Panc1 (cell line): Measurements from ENCODE around the gene KHSRP. TPM values are rescaled to one million over a fixed set of nuclear protein-coding genes. Genes with fewer than 3 reads are reported as not detected.

Experiments
- ATAC-seq: fragments of 200-7000 bp; cut with Tn5 transposase; 2 replicates; pipeline ENCODE4 v1.9.1; 2020; ENCODE audit warnings: mild to moderate bottlenecking, moderate library complexity
- BruUV-seq: library from RNA; stranded (reverse); fragments of 400-500 nt; replicated peaks from 2 replicates; lab custom pipeline; 2021; lab: Mats Ljungman, UMichigan
- CTCF ChIA-PET: fragments of 300-600 bp; sonication (Branson Sonifier 250); formaldehyde crosslinking; loops from one replicate; lab custom pipeline; 2022; ENCODE audit warnings: antibody characterized with exemption; lab: Charles Lee
- POLR2A ChIA-PET: fragments of 300-600 bp; sonication (Branson Sonifier 250); formaldehyde crosslinking; loops from one replicate; lab custom pipeline; 2022; ENCODE audit warnings: antibody characterized with exemption; lab: Charles Lee
- DNase-seq: peaks from one replicate; pipeline ENCODE4 v3.0.0-alpha.2; 2010; ENCODE audit warnings: low read depth, low spot score
- H3K27ac ChIP-seq: 2 replicates; pipeline ENCODE4 v1.5.1; 2011; ENCODE audit warnings: mild to moderate bottlenecking, low read length, inconsistent platforms
- H3K27me3 ChIP-seq: fragments of 200-500 bp; sonication (Bioruptor generic); 2 replicates; pipeline ENCODE4 v1.6.0; 2014; ENCODE audit warnings: low read length, inconsistent platforms; ENCODE audit not compliant: control insufficient read depth, insufficient read depth
- H3K36me3 ChIP-seq: fragments of 200-500 bp; sonication (Bioruptor generic); 2 replicates; pipeline ENCODE4 v1.5.1; 2014; ENCODE audit warnings: inconsistent platforms, mild to moderate bottlenecking, low read length, moderate library complexity; ENCODE audit not compliant: control insufficient read depth, insufficient read depth
- H3K4me1 ChIP-seq: 2 replicates; pipeline ENCODE4 v1.5.1; 2011; ENCODE audit warnings: inconsistent platforms, mild to moderate bottlenecking, low read length, moderate library complexity; ENCODE audit not compliant: control insufficient read depth, insufficient read depth
- H3K4me3 ChIP-seq, 2 experiments: 2 replicates each; pipeline ENCODE4 v1.5.1; 2011 to 2012; ENCODE audit warnings: low read depth in 2 of 2, low read length in 2 of 2, mild to moderate bottlenecking in 2 of 2, inconsistent platforms in 1 of 2, moderate library complexity in 1 of 2
- H3K9me3 ChIP-seq: fragments of 200-500 bp; sonication (Bioruptor generic); 2 replicates; pipeline ENCODE4 v1.5.1; 2014; ENCODE audit warnings: low read depth, mild to moderate bottlenecking, inconsistent platforms, low read length, moderate library complexity; ENCODE audit not compliant: control insufficient read depth, insufficient read depth
- CTCF ChIP-seq: fragments of 450-650 bp; IDR thresholded peaks from 2 replicates; pipeline ENCODE4 v1.5.1; 2017; ENCODE audit warnings: mild to moderate bottlenecking
- POLR2AphosphoS5 ChIP-seq: IDR thresholded peaks from 2 replicates; pipeline ENCODE4 v1.6.1; 2012; ENCODE audit warnings: mild to moderate bottlenecking, low read depth, low read length, moderate library complexity
- REST ChIP-seq, 2 experiments: IDR thresholded peaks; 2 replicates each; pipeline ENCODE4 v1.6.1; 2011 to 2012; ENCODE audit warnings: low read depth in 2 of 2, control low read depth in 1 of 2, low read length in 1 of 2, mild to moderate bottlenecking in 1 of 2, moderate library complexity in 1 of 2; ENCODE audit not compliant: insufficient read depth in 1 of 2
- SIN3A ChIP-seq: IDR thresholded peaks from 2 replicates; pipeline ENCODE4 v1.6.1; 2012; ENCODE audit warnings: low read depth, mild to moderate bottlenecking, low read length, moderate library complexity, borderline replicate concordance; ENCODE audit not compliant: insufficient read depth
- TCF7L2 ChIP-seq: IDR thresholded peaks from 2 replicates; pipeline ENCODE4 v1.6.1; 2011; ENCODE audit warnings: mild to moderate bottlenecking, low read depth, low read length, inconsistent platforms
- in situ Hi-C: cut with HindIII; loops from 2 replicates; pipeline ENCODE4 v1.10.0; 2016; ENCODE audit warnings: low sequenced_read_pairs, low pct_unique_long_range_greater_than_20kb
- intact Hi-C: fragments of 100-400 bp; cut with micrococcal nuclease; formaldehyde crosslinking; loops from one replicate; pipeline ENCODE4 v1.10.0; 2022; ENCODE audit not compliant: unreplicated experiment
- total RNA-seq: library from RNA; stranded (reverse); gene quantifications from one replicate; pipeline ENCODE4 v1.2.1, GENCODE V29; 2021; ENCODE audit not compliant: unreplicated experiment

KHSRP gene
- total RNA-seq, 1 experiment from 2014 or later: 333 TPM

DNA sequence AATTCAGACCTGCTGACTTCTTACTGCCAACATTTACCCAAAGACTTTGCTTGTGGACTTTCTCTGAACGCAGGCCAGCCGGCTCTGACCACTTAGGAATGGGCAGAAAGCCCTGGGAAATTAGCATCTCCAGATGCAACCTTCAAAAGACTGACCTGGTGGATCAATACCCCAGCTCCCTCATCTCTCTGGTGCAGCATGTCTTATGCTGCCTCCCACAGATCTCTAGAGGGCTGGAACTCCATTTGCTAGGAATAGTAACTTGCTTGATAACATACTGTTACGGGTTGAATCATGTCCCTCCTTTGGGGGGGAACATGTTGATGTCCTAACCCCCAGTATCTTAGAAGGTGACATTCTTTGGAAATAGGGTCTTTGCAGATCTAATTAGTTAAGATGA, 21.8 kb upstream of the KHSRP start:
- ATAC-seq (no peak), DNase-seq (no peak)
- in situ Hi-C loops (no loop called here), intact Hi-C loops (no loop called here)
- Histone ChIP-seq H3K9me3 (no peaks in the 10 kb centered on the region), H3K4me1 (no peaks in the 10 kb centered on the region), H3K4me3 (no peak overlapping the region), H3K27ac (no peak overlapping the region), H3K36me3 (no peaks in the 10 kb centered on the region), H3K27me3 (no peaks in the 10 kb centered on the region)
- no peak for TF ChIP-seq POLR2AphosphoS5
- TF ChIP-seq REST (IDR thresholded peaks at IDR 0.05; ENCODE audit: insufficient read depth in 1 of 2, low read depth in 2 of 2, low read length in 1 of 2): no peak
- no peak for TF ChIP-seq CTCF
- TF ChIP-seq TCF7L2: no peak
- no peak for TF ChIP-seq SIN3A
- CTCF ChIA-PET: no interaction called here
- BruUV-seq: no TSS peak
- POLR2A ChIA-PET: no interaction called here

- in situ Hi-C loops (no loop called here), intact Hi-C loops (no loop called here)
- Histone ChIP-seq H3K4me1 (no peaks in the 10 kb centered on the region), H3K36me3 (no peaks in the 10 kb centered on the region), H3K9me3 (no peaks in the 10 kb centered on the region), H3K27ac (no peak overlapping the region), H3K4me3 (no peak overlapping the region), H3K27me3 (no peaks in the 10 kb centered on the region)
- DNase-seq: no peak
- TF ChIP-seq SIN3A (no peak), POLR2AphosphoS5 (no peak), REST (IDR thresholded peaks at IDR 0.05; ENCODE audit: insufficient read depth in 1 of 2, low read depth in 2 of 2, low read length in 1 of 2) (no peak), CTCF (no peak), TCF7L2 (no peak)
- ChIA-PET POLR2A (no interaction called here), CTCF (no interaction called here)
- ATAC-seq: no peak
- no TSS peak for BruUV-seq
These were observed 19.4 kb upstream of the KHSRP start for GRCh38 chr19:6443986-6444385.
